PC-9 (cell line): Measurements from ENCODE around the gene NDUFS1. TPM values are rescaled to one million over a fixed set of nuclear protein-coding genes. Genes with fewer than 3 reads are reported as not detected.
"Not testable (repeated sequence)": the region's sequence is repeated elsewhere in the genome, so short reads cannot be mapped to it uniquely, and the experiment has no call there.

Source experiments
- BruUV-seq: library from RNA; stranded (reverse); fragments of 400-500 nt; replicated peaks from 2 replicates; lab custom pipeline; 2021; lab: Mats Ljungman, UMichigan
- CTCF ChIA-PET: fragments of 300-600 bp; sonication (Branson Sonifier 250); formaldehyde crosslinking; loops from one replicate; lab custom pipeline; 2022; ENCODE audit warnings: antibody characterized with exemption; lab: Charles Lee
- POLR2A ChIA-PET: fragments of 300-600 bp; sonication (Branson Sonifier 250); formaldehyde crosslinking; loops from one replicate; lab custom pipeline; 2022; ENCODE audit warnings: antibody characterized with exemption; ENCODE audit not compliant: unreplicated experiment; lab: Charles Lee
- DNase-seq, 2 experiments: peaks; one replicate each; pipeline versions ENCODE4 v3.0.0 to v3.0.0-alpha.2; 2015 to 2022; ENCODE audit warnings: mixed read lengths in 1 of 2
- H2AFZ ChIP-seq: fragments of 200-600 bp; sonication (generic); 2 replicates; pipeline ENCODE4 v1.8.1; 2017; ENCODE audit warnings: antibody characterized with exemption
- H3F3A ChIP-seq: fragments of 200-600 bp; sonication (generic); 2 replicates; pipeline ENCODE4 v1.8.1; 2017; ENCODE audit warnings: antibody characterized with exemption, mild to moderate bottlenecking, low read depth; ENCODE audit not compliant: insufficient read depth
- H3K27ac ChIP-seq: fragments of 200-600 bp; sonication (generic); 2 replicates; pipeline ENCODE4 v1.6.1; 2016; ENCODE audit warnings: mixed run types
- H3K27me3 ChIP-seq: fragments of 200-600 bp; sonication (generic); 2 replicates; pipeline ENCODE4 v1.6.1; 2016; ENCODE audit warnings: low read depth, mixed run types; ENCODE audit not compliant: insufficient read depth
- H3K36me3 ChIP-seq: fragments of 200-600 bp; sonication (generic); 2 replicates; pipeline ENCODE4 v1.6.1; 2016; ENCODE audit warnings: low read depth, mixed run types
- H3K4me1 ChIP-seq: fragments of 200-600 bp; sonication (generic); replicated peaks from 2 replicates; pipeline ENCODE4 v1.6.1; 2016; ENCODE audit warnings: mixed run types; ENCODE audit not compliant: insufficient read depth
- H3K4me2 ChIP-seq: fragments of 200-600 bp; sonication (generic); 2 replicates; pipeline ENCODE4 v1.6.1; 2017; ENCODE audit warnings: mixed run types
- H3K4me3 ChIP-seq: fragments of 200-600 bp; sonication (generic); 2 replicates; pipeline ENCODE4 v1.6.1; 2016; ENCODE audit warnings: mixed run types
- H3K79me2 ChIP-seq: fragments of 200-600 bp; sonication (generic); 2 replicates; pipeline ENCODE4 v1.6.1; 2017; ENCODE audit warnings: low read depth, mixed run types
- H3K9me2 ChIP-seq: fragments of 200-600 bp; sonication (generic); 2 replicates; pipeline ENCODE4 v1.8.1; 2017; ENCODE audit warnings: mild to moderate bottlenecking; ENCODE audit not compliant: insufficient read depth
- H3K9me3 ChIP-seq: fragments of 200-600 bp; sonication (generic); 2 replicates; pipeline ENCODE4 v1.8.1; 2016; ENCODE audit warnings: low read depth; ENCODE audit not compliant: insufficient read depth
- H4K20me1 ChIP-seq: fragments of 200-600 bp; sonication (generic); 2 replicates; pipeline ENCODE4 v1.8.1; 2017; ENCODE audit not compliant: insufficient read depth
- EZH2 ChIP-seq: fragments of 200-600 bp; sonication (generic); IDR thresholded peaks from 2 replicates; pipeline ENCODE4 v1.8.0; 2017; ENCODE audit warnings: antibody characterized with exemption, low read depth
- intact Hi-C: fragments of 100-400 bp; cut with micrococcal nuclease; formaldehyde crosslinking; loops from one replicate; pipeline ENCODE4 v1.10.0; 2022; ENCODE audit not compliant: unreplicated experiment
- total RNA-seq: library from RNA; stranded (reverse); gene quantifications from 2 replicates; pipeline ENCODE4 v1.2.3, GENCODE V29; 2021
- TF ChIP-seq, protein P1 (sequence below): fragments of 200-600 bp; sonication (generic); conservative IDR thresholded peaks from 2 replicates; pipeline ENCODE4 v1.6.1; 2017; ENCODE audit warnings: mixed run types, antibody characterized with exemption, mild to moderate bottlenecking, moderate library complexity

The NDUFS1 gene
- total RNA-seq, 1 experiment from 2014 or later: 68.9 TPM

DNA sequence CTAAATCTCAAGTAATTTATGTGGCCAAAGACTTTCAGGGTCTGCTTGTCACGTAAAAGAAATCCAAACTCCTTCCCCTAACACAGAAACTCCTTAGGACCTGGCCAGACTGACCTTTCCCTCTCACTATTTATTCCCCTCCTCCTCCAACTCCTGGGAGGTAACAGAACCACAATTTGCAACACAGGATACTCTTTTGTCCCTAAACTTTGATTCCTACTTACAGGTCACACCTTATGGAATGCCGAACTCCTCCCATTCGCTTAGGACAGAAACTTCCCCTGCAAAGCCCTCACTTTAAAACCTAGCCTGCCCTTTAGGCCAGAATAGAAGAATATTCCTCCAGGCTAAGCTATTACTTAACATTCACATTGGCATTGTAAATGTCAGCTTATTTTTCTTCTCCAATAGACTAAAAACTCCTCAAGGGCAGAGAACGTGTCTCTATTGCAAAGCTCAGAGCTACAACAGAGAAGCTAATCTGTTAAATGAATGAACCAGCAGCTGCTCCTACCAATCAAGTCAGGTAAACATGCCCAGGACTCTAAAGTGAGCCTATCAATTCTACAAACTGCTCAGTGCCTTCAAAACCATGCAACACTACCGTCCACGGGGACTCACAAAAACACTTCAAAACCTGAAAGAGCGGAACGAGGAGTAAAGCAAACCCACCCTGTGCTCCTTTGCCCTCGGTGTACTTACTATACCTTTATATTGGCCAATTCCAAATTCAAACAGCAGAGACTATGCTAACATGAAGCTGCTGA lies 79.4 kb downstream of the NDUFS1 start:
- H3K4me2 ChIP-seq: no peak overlapping the region
- no peak overlapping the region for H3K4me3 ChIP-seq
- no TSS peak for BruUV-seq
- no peak for TF ChIP-seq EZH2
- TF ChIP-seq, protein P1, sequence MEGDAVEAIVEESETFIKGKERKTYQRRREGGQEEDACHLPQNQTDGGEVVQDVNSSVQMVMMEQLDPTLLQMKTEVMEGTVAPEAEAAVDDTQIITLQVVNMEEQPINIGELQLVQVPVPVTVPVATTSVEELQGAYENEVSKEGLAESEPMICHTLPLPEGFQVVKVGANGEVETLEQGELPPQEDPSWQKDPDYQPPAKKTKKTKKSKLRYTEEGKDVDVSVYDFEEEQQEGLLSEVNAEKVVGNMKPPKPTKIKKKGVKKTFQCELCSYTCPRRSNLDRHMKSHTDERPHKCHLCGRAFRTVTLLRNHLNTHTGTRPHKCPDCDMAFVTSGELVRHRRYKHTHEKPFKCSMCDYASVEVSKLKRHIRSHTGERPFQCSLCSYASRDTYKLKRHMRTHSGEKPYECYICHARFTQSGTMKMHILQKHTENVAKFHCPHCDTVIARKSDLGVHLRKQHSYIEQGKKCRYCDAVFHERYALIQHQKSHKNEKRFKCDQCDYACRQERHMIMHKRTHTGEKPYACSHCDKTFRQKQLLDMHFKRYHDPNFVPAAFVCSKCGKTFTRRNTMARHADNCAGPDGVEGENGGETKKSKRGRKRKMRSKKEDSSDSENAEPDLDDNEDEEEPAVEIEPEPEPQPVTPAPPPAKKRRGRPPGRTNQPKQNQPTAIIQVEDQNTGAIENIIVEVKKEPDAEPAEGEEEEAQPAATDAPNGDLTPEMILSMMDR: no peak
- intact Hi-C loops: loop anchor here (10.0 kb wide), 1 partner anchor 365 kb away; the partner anchor contains the start of gene ADAM23
- H3K36me3 ChIP-seq: no peaks in the 10 kb centered on the region
- peaks cover 72% of the 10 kb centered on the region for H3K79me2 ChIP-seq
- H2AFZ ChIP-seq: no peak overlapping the region
- H3K4me1 ChIP-seq: peaks cover 6% of the 10 kb centered on the region
- no peaks in the 10 kb centered on the region for H3K9me3 ChIP-seq
- POLR2A ChIA-PET: no interaction called here
- H4K20me1 ChIP-seq: no peaks in the 10 kb centered on the region
- H3K27ac ChIP-seq: no peak overlapping the region
- 0 out of 2 replicates have a peak, but pooled peaks cover 5% of the 10 kb centered on the region for H3F3A ChIP-seq
- no peak for DNase-seq
- H3K27me3 ChIP-seq: no peaks in the 10 kb centered on the region
- CTCF ChIA-PET: no interaction called here
- H3K9me2 ChIP-seq: no peaks in the 10 kb centered on the region

DNA sequence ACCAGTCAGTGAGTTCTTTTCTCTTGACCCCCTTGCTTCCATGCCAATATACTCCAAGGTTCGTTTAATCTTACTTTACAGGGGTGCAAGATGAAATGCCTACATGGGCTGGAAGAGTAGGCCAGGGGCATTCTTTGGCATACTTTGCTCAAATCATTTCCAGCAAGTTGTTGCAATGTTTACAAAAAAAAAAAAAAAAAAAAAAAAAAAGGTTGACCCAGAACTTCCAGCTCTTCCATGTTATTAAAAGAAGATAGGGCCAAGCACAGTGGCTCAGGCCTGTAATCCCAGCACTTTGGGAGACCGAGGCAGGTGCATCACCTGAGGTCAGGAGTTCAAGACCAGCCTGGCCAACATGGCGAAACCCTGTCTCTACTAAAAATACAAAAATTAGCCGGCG lies 81.4 kb downstream of the NDUFS1 start:
- H3K27ac ChIP-seq, H3K27me3 ChIP-seq, H2AFZ ChIP-seq, H3K4me2 ChIP-seq, H3K9me2 ChIP-seq, POLR2A ChIA-PET, H3K9me3 ChIP-seq, H4K20me1 ChIP-seq, H3K36me3 ChIP-seq, BruUV-seq, intact Hi-C loops, H3F3A ChIP-seq, CTCF ChIA-PET, H3K4me1 ChIP-seq, H3K4me3 ChIP-seq, DNase-seq: not testable (repeated sequence)
- H3K79me2 ChIP-seq: peaks cover 62% of the 10 kb centered on the region

DNA sequence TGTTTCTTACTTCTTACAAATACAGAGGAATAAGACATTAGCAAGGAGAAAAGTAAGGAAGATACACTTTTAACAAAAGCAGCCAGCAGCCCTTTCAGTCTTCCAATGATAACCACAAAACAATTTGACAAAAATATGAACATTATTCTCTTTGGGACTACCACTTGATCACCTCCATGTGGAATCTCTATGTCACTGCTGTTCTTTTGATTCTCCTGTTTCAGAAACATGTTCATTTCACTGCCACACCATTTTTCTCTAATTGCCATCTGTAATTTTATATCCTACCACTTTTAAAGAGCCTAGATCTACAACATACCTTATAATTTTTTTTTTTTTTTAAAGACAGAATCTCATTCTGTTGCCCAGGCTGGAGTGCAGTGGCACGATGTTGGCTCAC lies 84.1 kb downstream of the NDUFS1 start:
- Histone ChIP-seq H3K27me3 (no peaks in the 10 kb centered on the region), H3K9me3 (no peaks in the 10 kb centered on the region), H3K79me2 (peaks cover 41% of the 10 kb centered on the region), H3K36me3 (no peaks in the 10 kb centered on the region), H3K27ac (no peak overlapping the region), H2AFZ (no peak overlapping the region), H3F3A (no peaks in the 10 kb centered on the region), H4K20me1 (no peaks in the 10 kb centered on the region), H3K4me3 (no peak overlapping the region), H3K9me2 (no peaks in the 10 kb centered on the region), H3K4me2 (no peak overlapping the region), H3K4me1 (no peaks in the 10 kb centered on the region)
- no peak for DNase-seq
- TF ChIP-seq, protein P1: no peak
- TF ChIP-seq EZH2: no peak
- no TSS peak for BruUV-seq
- intact Hi-C loops: no loop called here
- POLR2A ChIA-PET: no interaction called here
- CTCF ChIA-PET: no interaction called here
